ENCODE measurements around the gene KCNE4. TPM values are rescaled to one million over a fixed set of nuclear protein-coding genes. Genes with fewer than 3 reads are reported as not detected.

The KCNE4 gene
- total and polyA plus RNA-seq, 8 donors = 2.4 to 5.9 (median 4.4) TPM

DNA sequence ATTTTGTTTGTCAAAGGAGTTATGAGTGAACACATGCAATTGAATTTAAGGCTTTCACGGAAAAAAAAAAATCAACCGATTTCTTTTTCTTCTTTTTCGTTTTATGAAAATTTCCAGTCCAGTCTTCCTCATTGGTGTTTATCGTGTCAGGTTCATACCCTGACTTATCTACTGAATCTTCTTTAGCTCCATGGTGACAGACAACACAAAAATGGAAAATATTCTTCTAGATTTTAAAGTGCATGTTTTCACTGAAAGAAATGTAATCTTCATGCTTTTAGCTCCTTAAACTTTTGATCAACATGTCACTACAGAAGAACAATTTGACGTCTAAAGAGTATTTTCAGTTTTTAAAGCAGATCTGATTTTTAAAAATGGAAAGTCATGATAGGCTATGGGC is 14.7 kb downstream of the KCNE4 start:
- TF ChIP-seq CTCF (IDR thresholded peaks at IDR 0.05) = no peak
- ATAC-seq = no peak
- H3K9me3 ChIP-seq = no peaks in the 10 kb centered on the region

GRCh38 chr2:223068071-223068470 is 16.1 kb downstream of the KCNE4 start:
- H3K4me1 ChIP-seq = no peaks in the 10 kb centered on the region
- no peaks in the 10 kb centered on the region for H3K36me3 ChIP-seq
- peak overlapping the region in 1 of 2 donors; percentile 14 for H3K27ac ChIP-seq
- no peaks in the 10 kb centered on the region for H3K9me3 ChIP-seq
- intact Hi-C loops (cut with DNase I) = no loop called here
- no peak for TF ChIP-seq CTCF (IDR thresholded peaks at IDR 0.05)
- H3K27me3 ChIP-seq = no peaks in the 10 kb centered on the region
- H3K4me3 ChIP-seq = no peak overlapping the region
- ATAC-seq (no peak), DNase-seq (no peak)

More for the DNA sequence above, 14.7 kb downstream of the KCNE4 start:
- Histone ChIP-seq H3K4me1 (no peaks in the 10 kb centered on the region), H3K27me3 (no peaks in the 10 kb centered on the region), H3K4me3 (no peak overlapping the region), H3K36me3 (no peaks in the 10 kb centered on the region), H3K27ac (no peak overlapping the region)
- intact Hi-C loops (cut with DNase I) = no loop called here
- DNase-seq = no peak

- no peaks in the 10 kb centered on the region for H3K27me3 ChIP-seq
- no peaks in the 10 kb centered on the region for H3K4me1 ChIP-seq
- no peaks in the 10 kb centered on the region for H3K9me3 ChIP-seq
- ATAC-seq = no peak
- H3K36me3 ChIP-seq = no peaks in the 10 kb centered on the region
- DNase-seq = no peak
- intact Hi-C loops (cut with DNase I) = no loop called here
- no peak for TF ChIP-seq CTCF (IDR thresholded peaks at IDR 0.05)
- H3K4me3 ChIP-seq = no peak overlapping the region
- no peak overlapping the region for H3K27ac ChIP-seq
Observed at GRCh38 chr2:223069465-223069864, 17.5 kb downstream of the KCNE4 start.

GRCh38 chr2:223069988-223070387 is 18.0 kb downstream of the KCNE4 start:
- Histone ChIP-seq H3K9me3 (no peaks in the 10 kb centered on the region), H3K4me3 (no peak overlapping the region), H3K36me3 (no peaks in the 10 kb centered on the region), H3K27ac (no peak overlapping the region), H3K27me3 (no peaks in the 10 kb centered on the region), H3K4me1 (no peaks in the 10 kb centered on the region)
- ATAC-seq (no peak), DNase-seq (no peak)
- TF ChIP-seq CTCF (IDR thresholded peaks at IDR 0.05) = no peak
- intact Hi-C loops (cut with DNase I) = no loop called here

- ATAC-seq (no peak), DNase-seq (no peak)
- TF ChIP-seq CTCF (IDR thresholded peaks at IDR 0.05) = no peak
- H3K36me3 ChIP-seq = no peaks in the 10 kb centered on the region
- intact Hi-C loops (cut with DNase I) = no loop called here
- no peak overlapping the region for H3K4me3 ChIP-seq
- H3K27me3 ChIP-seq = no peaks in the 10 kb centered on the region
- H3K27ac ChIP-seq = no peak overlapping the region
- H3K9me3 ChIP-seq = no peaks in the 10 kb centered on the region
- H3K4me1 ChIP-seq = no peaks in the 10 kb centered on the region
Observed at GRCh38 chr2:223071139-223071538, 19.1 kb downstream of the KCNE4 start.
